ENCODE measurements around the gene S1PR1. TPM values are rescaled to one million over a fixed set of nuclear protein-coding genes. Genes with fewer than 3 reads are reported as not detected.

S1PR1 gene
- polyA plus RNA-seq, 1 donor (not counting 4 experiments of a cell fraction or from before 2014, with no cell fraction given), result 3.1 TPM

GRCh38 chr1:101194746-101195145 lies 42.1 kb upstream of the S1PR1 start:
- Histone ChIP-seq H3K9me1 (ENCODE audit: control insufficient read depth, extremely low read depth, insufficient read depth, low read length) (no peaks in the 10 kb centered on the region), H3K4me2 (ENCODE audit: control insufficient read depth, extremely low read depth, insufficient read depth, low read depth, low read length) (no peak overlapping the region), H3K9ac (ENCODE audit: control insufficient read depth, extremely low read depth, insufficient read depth, low read length) (no peak overlapping the region), H2AFZ (ENCODE audit: control insufficient read depth, low read length) (no peak overlapping the region), H4K20me1 (ENCODE audit: control insufficient read depth, extremely low read depth, insufficient read depth, low read length) (no peaks in the 10 kb centered on the region), H3K9me3 (ENCODE audit: control insufficient read depth, low read depth, low read length) (no peaks in the 10 kb centered on the region), H3K27me3 (ENCODE audit: control insufficient read depth, extremely low read depth, insufficient read depth, low read length) (no peaks in the 10 kb centered on the region), H3K4me1 (ENCODE audit: control insufficient read depth, extremely low read depth, insufficient read depth, low read length) (peaks cover 10% of the 10 kb centered on the region), H3K79me2 (ENCODE audit: control insufficient read depth, insufficient read depth, low read length) (no peaks in the 10 kb centered on the region), H3K4me3 (ENCODE audit: control insufficient read depth in 2 of 3, extremely low read depth in 1 of 3, insufficient read depth in 2 of 3, low read depth in 1 of 3, low read length in 3 of 3) (no peak overlapping the region), H3K36me3 (ENCODE audit: control insufficient read depth in 2 of 2, extremely low read depth in 1 of 2, insufficient read depth in 2 of 2, low read length in 2 of 2) (no peaks in the 10 kb centered on the region), H3K27ac (ENCODE audit: control insufficient read depth, insufficient read depth, low read length) (no peak overlapping the region)
- FAIRE-seq (no peak), DNase-seq (ENCODE audit: low read depth, low spot score) (no peak)
- no peak for TF ChIP-seq CTCF (optimal IDR thresholded peaks at IDR 0.05 in 1 of 3, IDR thresholded peaks at IDR 0.05 in 1 of 3, conservative IDR thresholded peaks at IDR 0.05 in 1 of 3; ENCODE audit: extremely low read depth in 1 of 3, insufficient read depth in 2 of 3, low read length in 3 of 3)
- no peak for TF ChIP-seq EZH2 (IDR thresholded peaks at IDR 0.05; ENCODE audit: low read length)
- dilution Hi-C loops (cut with MboI; ENCODE audit: extremely low pct_ligation_motif_present, low sequenced_read_pairs), result no loop called here

DNA sequence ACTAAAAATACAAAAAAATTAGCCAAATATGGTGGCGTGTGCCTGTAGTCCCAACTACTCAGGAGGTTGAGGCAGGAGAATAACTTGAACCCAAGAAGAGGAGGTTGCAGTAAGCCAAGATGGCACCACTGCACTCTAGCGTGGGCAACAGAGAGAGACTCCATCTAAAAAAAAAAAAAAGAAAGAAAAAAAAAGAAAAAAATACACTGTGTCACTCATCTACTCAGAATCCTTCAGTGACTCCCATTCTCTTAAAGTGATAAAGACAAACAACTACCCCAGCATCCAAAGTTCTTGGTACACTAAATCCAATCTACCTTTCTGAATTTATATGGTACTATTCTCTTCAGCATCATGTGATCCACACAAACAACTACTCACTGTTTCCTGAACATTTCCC lies 40.2 kb upstream of the S1PR1 start:
- H3K4me3 ChIP-seq (ENCODE audit: control insufficient read depth in 2 of 3, extremely low read depth in 1 of 3, insufficient read depth in 2 of 3, low read depth in 1 of 3, low read length in 3 of 3), result no peak overlapping the region
- no peaks in the 10 kb centered on the region for H3K79me2 ChIP-seq (ENCODE audit: control insufficient read depth, insufficient read depth, low read length)
- no peak overlapping the region for H3K9ac ChIP-seq (ENCODE audit: control insufficient read depth, extremely low read depth, insufficient read depth, low read length)
- no peaks in the 10 kb centered on the region for H4K20me1 ChIP-seq (ENCODE audit: control insufficient read depth, extremely low read depth, insufficient read depth, low read length)
- no peaks in the 10 kb centered on the region for H3K9me1 ChIP-seq (ENCODE audit: control insufficient read depth, extremely low read depth, insufficient read depth, low read length)
- dilution Hi-C loops (cut with MboI; ENCODE audit: extremely low pct_ligation_motif_present, low sequenced_read_pairs), result no loop called here
- no peaks in the 10 kb centered on the region for H3K27me3 ChIP-seq (ENCODE audit: control insufficient read depth, extremely low read depth, insufficient read depth, low read length)
- H2AFZ ChIP-seq (ENCODE audit: control insufficient read depth, low read length), result no peak overlapping the region
- no peak for TF ChIP-seq CTCF (optimal IDR thresholded peaks at IDR 0.05 in 1 of 3, IDR thresholded peaks at IDR 0.05 in 1 of 3, conservative IDR thresholded peaks at IDR 0.05 in 1 of 3; ENCODE audit: extremely low read depth in 1 of 3, insufficient read depth in 2 of 3, low read length in 3 of 3)
- TF ChIP-seq EZH2 (IDR thresholded peaks at IDR 0.05; ENCODE audit: low read length), result no peak
- no peak for DNase-seq (ENCODE audit: low read depth, low spot score)
- no peak overlapping the region for H3K4me2 ChIP-seq (ENCODE audit: control insufficient read depth, extremely low read depth, insufficient read depth, low read depth, low read length)
- no peak overlapping the region for H3K27ac ChIP-seq (ENCODE audit: control insufficient read depth, insufficient read depth, low read length)
- H3K4me1 ChIP-seq (ENCODE audit: control insufficient read depth, extremely low read depth, insufficient read depth, low read length), result peaks cover 22% of the 10 kb centered on the region
- H3K9me3 ChIP-seq (ENCODE audit: control insufficient read depth, low read depth, low read length), result no peaks in the 10 kb centered on the region
- no peaks in the 10 kb centered on the region for H3K36me3 ChIP-seq (ENCODE audit: control insufficient read depth in 2 of 2, extremely low read depth in 1 of 2, insufficient read depth in 2 of 2, low read length in 2 of 2)
- FAIRE-seq, result no peak
